Eye (tissue), 1 donor: ENCODE results near the gene TOP1.
A peak's percentile ranks its signal among the peaks of the same experiment; 100 is the strongest.
"Not testable (repeated sequence)": the region's sequence is repeated elsewhere in the genome, so short reads cannot be mapped to it uniquely, and the experiment has no call there.

ENCODE experiments used
- DNase-seq: peaks from one replicate; pipeline ENCODE4 v3.0.0-alpha.2; 2015

TOP1 gene

DNA sequence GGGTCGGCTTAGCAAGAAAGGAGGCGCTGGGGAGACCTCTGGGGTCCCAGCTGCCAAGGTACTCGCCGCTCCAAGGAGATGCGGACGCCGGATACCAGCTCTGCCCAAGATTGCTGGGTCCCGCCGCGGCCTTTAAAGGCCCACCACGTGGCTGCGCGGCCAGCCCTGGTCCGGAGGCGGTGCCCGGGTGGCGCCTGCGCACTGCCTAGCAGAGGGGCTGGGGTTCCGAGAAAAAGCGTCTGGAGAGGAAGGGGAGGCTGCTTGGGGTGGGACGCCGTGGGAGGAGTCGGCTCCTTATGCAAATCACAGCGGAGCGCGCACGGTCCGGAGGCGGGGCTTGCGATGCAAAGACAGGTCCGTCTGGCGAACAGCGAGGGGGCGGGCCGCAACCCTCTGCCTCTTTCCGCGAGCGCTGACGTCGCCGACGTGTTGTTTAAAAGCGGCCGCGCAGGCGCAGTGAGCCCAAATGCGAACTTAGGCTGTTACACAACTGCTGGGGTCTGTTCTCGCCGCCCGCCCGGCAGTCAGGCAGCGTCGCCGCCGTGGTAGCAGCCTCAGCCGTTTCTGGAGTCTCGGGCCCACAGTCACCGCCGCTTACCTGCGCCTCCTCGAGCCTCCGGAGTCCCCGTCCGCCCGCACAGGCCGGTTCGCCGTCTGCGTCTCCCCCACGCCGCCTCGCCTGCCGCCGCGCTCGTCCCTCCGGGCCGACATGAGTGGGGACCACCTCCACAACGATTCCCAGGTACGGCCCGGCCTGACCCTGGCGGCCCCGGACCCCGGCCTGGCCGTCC lies at the start of gene TOP1:
Gene TOP1, plus strand, starts transcription at position 464 of the 791 bp plus-strand sequence. Its CDS starts 246 bp downstream, at position 710.
- DNase-seq = peak; percentile 100

DNA sequence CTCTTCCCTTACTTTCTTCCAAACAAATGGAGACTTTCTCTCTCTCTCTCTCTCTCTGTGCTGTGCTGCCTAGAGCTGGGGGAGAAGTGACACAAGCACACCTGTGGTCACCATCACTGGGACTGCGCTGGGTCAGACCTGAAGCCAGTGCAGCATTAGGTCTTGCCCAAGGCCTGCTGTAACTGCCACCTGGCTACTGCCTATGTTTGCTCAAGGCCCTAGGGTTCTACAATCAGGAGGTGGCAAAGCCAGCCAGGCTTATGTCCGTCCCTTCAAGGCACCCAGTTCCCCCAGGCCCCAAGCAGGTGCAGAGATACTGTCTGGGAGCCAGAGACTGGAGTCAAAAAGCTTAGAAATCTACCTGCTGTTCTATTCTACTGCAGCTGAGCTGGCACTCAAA lies 49.4 kb upstream of the TOP1 start:
- DNase-seq = no peak

GRCh38 chr20:40980106-40980827 lies 48.4 kb upstream of the TOP1 start:
- DNase-seq = no peak

GRCh38 chr20:40980828-40981310 lies 47.8 kb upstream of the TOP1 start:
- no peak for DNase-seq

DNA sequence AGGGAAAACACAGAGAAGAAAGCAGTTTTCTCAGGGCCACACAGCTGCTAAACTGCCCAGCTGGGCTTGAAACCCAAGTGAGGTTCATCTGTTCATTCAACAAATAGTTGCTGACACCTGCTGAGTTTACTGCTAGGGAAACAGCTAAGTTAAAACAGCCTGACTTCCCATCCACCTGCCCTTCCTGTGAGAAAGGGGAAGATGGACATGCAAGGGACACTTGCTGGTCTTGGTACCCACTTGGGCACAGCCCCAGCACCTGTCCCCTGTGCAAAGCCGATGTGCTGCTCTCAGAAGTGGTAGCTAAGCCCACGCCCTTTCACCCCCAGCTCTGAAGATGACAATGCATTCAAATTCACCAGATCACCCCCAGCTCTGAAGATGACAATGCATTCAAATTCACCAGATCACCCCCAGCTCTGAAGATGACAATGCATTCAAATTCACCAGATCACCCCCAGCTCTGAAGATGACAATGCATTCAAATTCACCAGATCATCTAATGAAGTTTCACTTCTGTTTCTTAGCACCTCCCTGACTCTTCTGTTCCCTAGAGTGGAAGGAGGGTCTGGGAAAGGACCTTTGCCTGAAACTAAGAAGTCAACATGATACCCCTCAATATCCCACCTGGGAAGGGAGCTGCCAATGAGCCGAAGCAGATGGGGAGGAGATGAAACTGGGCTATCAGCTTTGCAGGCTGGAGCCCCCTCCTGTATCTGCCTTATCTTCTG lies 46.0 kb upstream of the TOP1 start:
- no peak for DNase-seq

DNA sequence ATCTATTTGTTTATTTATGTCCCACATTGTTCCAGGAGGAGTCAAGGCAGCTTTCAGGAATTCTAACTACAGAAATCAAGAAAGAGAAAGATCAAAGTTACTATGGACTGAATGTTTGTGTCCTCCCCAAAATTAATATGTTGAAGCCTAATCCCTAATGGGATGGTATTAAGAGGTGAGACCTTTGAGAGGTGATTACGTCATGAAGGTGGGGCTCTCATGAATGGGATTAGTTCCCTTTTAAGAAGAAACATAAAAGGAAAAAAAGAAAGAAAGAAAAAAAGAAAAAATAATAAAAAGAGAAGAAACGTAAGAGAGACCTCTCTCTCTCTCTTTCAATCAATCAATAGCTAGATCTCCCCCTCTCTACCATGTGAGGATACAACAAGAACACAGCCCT lies 44.7 kb upstream of the TOP1 start:
- no peak for DNase-seq

- DNase-seq = no peak
Observed at GRCh38 chr20:40984496-40984895, 44.1 kb upstream of the TOP1 start.

DNA sequence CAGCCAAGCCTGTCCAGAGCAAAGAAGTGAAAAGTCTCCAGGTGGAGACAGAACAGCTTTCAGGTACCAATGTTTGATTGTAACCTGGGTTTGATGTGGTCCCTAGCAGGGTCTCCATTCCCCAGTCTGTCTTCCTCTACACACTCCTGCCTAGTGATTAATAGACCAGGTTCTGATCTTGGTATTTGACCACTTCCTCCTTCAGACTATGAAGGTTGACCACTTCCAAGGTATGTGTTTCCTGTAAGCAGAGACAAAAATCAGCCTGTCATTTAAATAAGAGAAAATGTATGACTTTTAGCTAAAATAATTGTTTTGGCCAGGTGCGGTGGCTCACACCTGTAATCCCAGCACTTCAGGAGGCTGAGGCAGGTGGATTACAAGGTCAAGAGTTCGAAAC lies 41.8 kb upstream of the TOP1 start:
- DNase-seq = no peak

DNA sequence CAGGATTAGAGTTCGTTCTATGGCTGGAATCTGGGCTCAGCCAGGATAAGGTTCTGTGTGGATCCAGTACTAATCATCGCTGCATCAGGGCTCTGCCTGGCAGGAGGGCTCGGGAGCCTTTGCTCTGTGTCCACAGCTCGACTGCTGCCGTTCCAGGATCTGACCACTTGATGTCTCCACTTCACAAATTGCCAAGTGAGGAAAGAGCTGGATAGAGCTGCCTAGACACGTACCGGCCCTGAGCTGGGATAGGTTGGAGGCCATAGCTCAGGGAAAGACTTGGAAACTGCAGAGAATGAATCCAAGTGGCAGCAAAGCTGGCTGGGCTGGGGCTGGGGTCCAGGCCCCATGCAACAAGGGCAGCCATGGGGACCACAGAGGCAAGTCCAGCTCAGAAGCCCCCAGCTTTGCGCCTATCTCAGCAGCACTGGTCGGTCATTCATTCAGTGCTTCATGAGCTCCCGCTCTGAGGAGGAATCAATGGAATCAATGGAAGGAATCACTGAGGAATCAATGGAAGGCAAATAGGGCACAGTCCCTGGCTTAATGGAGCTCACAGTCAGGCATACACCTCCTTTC lies 38.0 kb upstream of the TOP1 start:
- peak; percentile 89 for DNase-seq

DNA sequence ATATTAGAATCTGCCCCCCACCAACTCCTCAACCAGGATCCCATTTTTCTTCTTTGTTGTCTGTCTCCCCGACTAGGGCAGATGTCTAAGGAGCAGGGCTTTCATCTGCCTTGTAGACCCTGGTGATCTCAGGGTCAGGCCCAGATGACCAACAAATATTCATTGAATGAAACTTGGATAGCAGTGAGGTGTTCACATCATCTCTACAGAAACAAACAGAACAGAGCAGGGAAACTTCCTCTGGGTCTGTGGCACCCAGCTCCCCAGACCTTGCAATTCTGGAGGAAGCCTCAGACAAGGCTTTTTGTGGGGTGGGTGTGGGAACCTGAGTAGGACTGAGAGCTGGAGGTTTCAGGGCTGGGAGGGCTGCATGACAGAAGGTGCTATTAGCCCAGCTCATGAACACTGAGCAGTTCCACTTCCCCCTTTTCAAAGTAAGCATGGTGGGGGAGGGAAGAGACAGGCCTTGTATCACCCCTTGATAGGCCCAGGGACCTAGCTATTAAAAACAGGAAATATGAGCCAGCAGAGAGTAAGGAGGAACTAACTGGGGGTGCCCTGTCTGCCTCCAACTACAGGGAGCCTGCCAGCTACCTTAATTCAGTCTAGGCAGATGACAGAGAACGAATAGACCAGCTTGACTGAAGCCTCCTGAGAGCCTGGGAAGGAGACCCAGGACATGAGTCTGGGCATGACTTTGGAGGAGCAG lies 37.3 kb upstream of the TOP1 start:
- DNase-seq = no peak

- no peak for DNase-seq
Observed at GRCh38 chr20:40992349-40993113, 36.1 kb upstream of the TOP1 start.

GRCh38 chr20:40993794-40994540 lies 34.7 kb upstream of the TOP1 start:
- no peak for DNase-seq

DNA sequence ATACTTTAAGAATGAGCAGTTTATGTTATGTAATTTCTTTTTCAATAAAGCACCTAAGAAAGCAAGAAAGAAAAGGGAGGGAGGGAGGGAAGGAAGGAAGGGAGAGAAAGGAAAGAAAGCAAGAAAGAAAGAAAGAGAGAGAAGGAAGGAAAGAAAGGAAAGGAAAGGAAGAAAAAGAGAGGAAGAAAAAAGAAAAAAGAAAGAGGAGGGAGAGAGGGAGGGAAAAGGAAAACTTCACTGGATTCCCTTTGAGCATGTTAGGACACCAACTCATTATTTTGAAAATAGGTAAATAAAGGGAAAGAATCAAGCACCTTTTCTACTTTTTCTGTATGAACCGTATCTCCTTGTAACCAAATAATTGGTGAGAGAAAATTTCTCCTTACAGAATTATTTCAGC lies 32.3 kb upstream of the TOP1 start:
- DNase-seq = no peak

DNA sequence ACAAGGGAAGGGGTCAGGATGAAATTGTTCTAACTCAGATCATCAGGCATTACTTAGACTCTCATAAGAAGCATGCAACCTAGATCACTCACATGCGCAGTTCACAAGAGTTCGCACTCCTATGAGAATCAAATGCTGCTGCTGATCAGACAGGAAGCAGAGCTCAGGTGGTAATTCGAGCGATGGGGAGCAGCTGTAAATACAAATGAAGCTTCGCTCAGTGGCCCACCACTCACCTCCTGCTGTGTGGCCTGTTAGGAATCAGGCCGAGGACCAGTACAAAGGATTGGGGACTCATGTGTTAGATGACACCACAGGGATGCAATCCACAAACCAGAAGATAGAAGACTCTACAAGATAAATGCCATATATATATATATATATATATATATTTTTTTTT lies 31.5 kb upstream of the TOP1 start:
- DNase-seq = peak; percentile 41

DNA sequence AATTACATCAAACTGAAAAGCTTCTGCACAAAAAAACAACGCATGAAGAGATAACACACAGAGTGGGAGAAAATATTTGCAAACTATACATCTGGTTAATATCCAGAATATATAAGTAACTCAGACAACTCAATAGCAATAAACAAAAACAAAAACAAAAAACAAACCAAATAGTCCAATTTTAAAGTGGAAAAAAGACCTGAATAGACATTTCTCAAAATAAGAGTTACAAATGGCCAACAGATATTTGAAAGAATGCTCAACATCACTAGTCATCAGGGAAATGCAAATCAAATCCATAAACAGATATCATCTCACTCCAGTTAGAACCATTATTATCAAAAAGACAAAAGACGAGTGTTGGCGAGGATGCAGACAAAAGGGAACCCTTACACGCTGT lies 28.8 kb upstream of the TOP1 start:
- DNase-seq = no peak

GRCh38 chr20:41000628-41001027 lies 28.0 kb upstream of the TOP1 start:
- no peak for DNase-seq

- no peak for DNase-seq
Observed at GRCh38 chr20:41001497-41001896, 27.1 kb upstream of the TOP1 start.

GRCh38 chr20:41002842-41003142 lies 25.8 kb upstream of the TOP1 start:
- no peak for DNase-seq

- peak; percentile 17 for DNase-seq
Observed at GRCh38 chr20:41003143-41003935, 25.3 kb upstream of the TOP1 start.

- DNase-seq = not testable (repeated sequence)
Observed at GRCh38 chr20:41003936-41004294, 24.7 kb upstream of the TOP1 start.
